ENCODE results near the gene RAD23B.
"Not testable (repeated sequence)": the region's sequence is repeated elsewhere in the genome, so short reads cannot be mapped to it uniquely, and the experiment has no call there.

Gene RAD23B

GRCh38 chr9:107284636-107285035 lies 1.6 kb downstream of the RAD23B start:
- no peak for FAIRE-seq
- no peak for DNase-seq (ENCODE audit: insufficient read length, low spot score)
- no peak for TF ChIP-seq POLR2A (IDR thresholded peaks at IDR 0.05; ENCODE audit: low read depth, low read length)
- no peak for TF ChIP-seq TAF1 (IDR thresholded peaks at IDR 0.05; ENCODE audit: low read depth, low read length)
- TF ChIP-seq POU2F2 (IDR thresholded peaks at IDR 0.05; ENCODE audit: low read depth, low read length) = no peak

- FAIRE-seq (no peak), DNase-seq (ENCODE audit: insufficient read length, low spot score) (no peak)
- TF ChIP-seq PAX5 (IDR thresholded peaks at IDR 0.05; ENCODE audit: insufficient read depth, low read length, severe bottlenecking) (no peak), POLR2A (IDR thresholded peaks at IDR 0.05; ENCODE audit: low read depth, low read length) (no peak), POLR2AphosphoS5 (IDR thresholded peaks at IDR 0.05; ENCODE audit: low read depth, low read length) (no peak), POU2F2 (IDR thresholded peaks at IDR 0.05; ENCODE audit: low read depth, low read length) (no peak), TAF1 (IDR thresholded peaks at IDR 0.05; ENCODE audit: low read depth, low read length) (no peak), SPI1 (IDR thresholded peaks at IDR 0.05; ENCODE audit: low read depth, low read length) (no peak)
Measured at GRCh38 chr9:107285286-107285685, 2.2 kb downstream of the RAD23B start.

DNA sequence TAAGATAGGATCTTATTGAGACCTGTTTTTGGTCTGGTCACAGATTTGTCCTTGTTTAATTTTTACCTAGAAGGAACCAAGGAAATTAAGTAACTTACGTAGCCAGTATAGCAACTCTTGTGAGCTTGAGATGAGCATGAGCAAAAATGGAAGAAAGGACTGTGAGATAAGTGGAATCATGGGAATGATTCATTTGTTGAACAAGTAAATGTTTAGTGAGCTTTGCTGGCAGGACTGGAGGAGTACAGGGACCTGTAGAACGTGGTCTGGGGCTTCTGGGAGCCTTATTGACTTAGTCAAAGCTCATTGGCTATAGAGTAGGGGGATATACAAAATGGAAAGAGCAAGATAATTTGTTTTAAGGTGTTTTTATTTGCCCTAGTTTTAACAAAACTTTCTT lies 3.0 kb downstream of the RAD23B start:
- DNase-seq (ENCODE audit: insufficient read length, low spot score) = no peak
- no peak for FAIRE-seq
- TF ChIP-seq SPI1 (IDR thresholded peaks at IDR 0.05; ENCODE audit: low read depth, low read length) = no peak
- TF ChIP-seq TAF1 (IDR thresholded peaks at IDR 0.05; ENCODE audit: low read depth, low read length) = no peak
- no peak for TF ChIP-seq POU2F2 (IDR thresholded peaks at IDR 0.05; ENCODE audit: low read depth, low read length)
- no peak for TF ChIP-seq POLR2AphosphoS5 (IDR thresholded peaks at IDR 0.05; ENCODE audit: low read depth, low read length)
- no peak for TF ChIP-seq POLR2A (IDR thresholded peaks at IDR 0.05; ENCODE audit: low read depth, low read length)
- no peak for TF ChIP-seq PAX5 (IDR thresholded peaks at IDR 0.05; ENCODE audit: insufficient read depth, low read length, severe bottlenecking)

DNA sequence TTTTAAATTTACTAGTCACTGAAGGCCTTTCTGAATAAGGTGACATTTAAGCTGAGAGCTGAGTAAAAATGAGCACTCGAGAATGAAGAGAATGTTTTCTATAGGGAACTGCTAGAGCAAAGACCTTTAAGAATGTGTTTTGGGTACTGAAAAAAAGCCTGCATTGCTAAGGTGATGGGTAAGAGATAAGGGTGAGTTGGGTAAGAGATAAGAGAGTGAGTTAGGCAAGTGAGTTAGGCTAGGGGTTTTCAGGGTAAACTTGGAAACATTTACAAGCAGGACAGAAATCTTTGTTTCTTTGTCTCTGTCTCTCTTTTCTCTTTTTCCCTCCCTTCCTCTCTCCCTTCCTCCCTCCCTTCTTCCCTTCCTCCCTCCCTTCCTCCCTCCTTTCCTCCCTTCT lies 5.6 kb downstream of the RAD23B start:
- DNase-seq (ENCODE audit: insufficient read length, low spot score) = no peak
- no peak for TF ChIP-seq PAX5 (IDR thresholded peaks at IDR 0.05; ENCODE audit: insufficient read depth, low read length, severe bottlenecking)
- no peak for FAIRE-seq

GRCh38 chr9:107290619-107291018 lies 7.5 kb downstream of the RAD23B start:
- FAIRE-seq (no peak), DNase-seq (ENCODE audit: insufficient read length, low spot score) (no peak)
- no peak for TF ChIP-seq SPI1 (IDR thresholded peaks at IDR 0.05; ENCODE audit: low read depth, low read length)
- no peak for TF ChIP-seq PAX5 (IDR thresholded peaks at IDR 0.05; ENCODE audit: insufficient read depth, low read length, severe bottlenecking)
- no peak for TF ChIP-seq POLR2AphosphoS5 (IDR thresholded peaks at IDR 0.05; ENCODE audit: low read depth, low read length)
- no peak for TF ChIP-seq POLR2A (IDR thresholded peaks at IDR 0.05; ENCODE audit: low read depth, low read length)
- TF ChIP-seq TAF1 (IDR thresholded peaks at IDR 0.05; ENCODE audit: low read depth, low read length) = no peak
- no peak for TF ChIP-seq POU2F2 (IDR thresholded peaks at IDR 0.05; ENCODE audit: low read depth, low read length)

DNA sequence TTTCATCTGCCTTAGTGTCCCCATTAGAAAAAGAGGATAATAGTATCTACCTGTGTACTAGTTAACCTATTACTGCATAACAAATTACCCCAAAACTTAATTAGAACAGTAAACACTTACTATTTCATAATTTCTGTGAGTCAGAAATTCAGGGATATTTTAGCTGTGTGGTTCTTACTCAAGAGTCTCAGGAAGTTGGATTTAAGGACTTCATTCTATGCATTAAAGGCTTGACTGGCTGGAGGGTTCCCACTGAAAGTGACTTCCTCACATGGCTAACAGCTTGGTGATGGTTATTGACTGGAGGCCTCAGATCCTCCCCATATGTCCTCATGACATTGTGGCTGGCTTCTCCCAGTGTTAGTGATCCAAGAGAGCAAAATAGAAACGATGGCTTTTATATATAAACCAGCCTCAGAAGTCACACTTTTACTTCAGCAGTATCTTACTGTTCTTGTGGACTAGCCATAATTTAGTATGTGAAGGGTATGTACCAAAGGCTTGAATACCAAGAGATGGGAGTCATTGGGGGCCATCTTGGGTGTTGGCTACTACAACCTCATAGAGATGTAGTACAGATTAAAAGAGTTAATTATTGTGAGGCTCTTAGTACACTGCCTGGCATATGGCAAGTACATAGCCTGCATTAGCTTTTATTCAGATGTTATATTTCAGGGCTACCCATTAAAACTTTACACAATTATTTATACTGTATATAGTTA lies 9.9 kb downstream of the RAD23B start:
- FAIRE-seq (no peak), DNase-seq (ENCODE audit: insufficient read length, low spot score) (no peak)
- TF ChIP-seq POLR2A (IDR thresholded peaks at IDR 0.05; ENCODE audit: low read depth, low read length) (no peak), SPI1 (IDR thresholded peaks at IDR 0.05; ENCODE audit: low read depth, low read length) (no peak), TAF1 (IDR thresholded peaks at IDR 0.05; ENCODE audit: low read depth, low read length) (no peak), POU2F2 (IDR thresholded peaks at IDR 0.05; ENCODE audit: low read depth, low read length) (no peak), PAX5 (IDR thresholded peaks at IDR 0.05; ENCODE audit: insufficient read depth, low read length, severe bottlenecking) (no peak), POLR2AphosphoS5 (IDR thresholded peaks at IDR 0.05; ENCODE audit: low read depth, low read length) (no peak)

GRCh38 chr9:107293543-107294085 lies 10.5 kb downstream of the RAD23B start:
- DNase-seq (ENCODE audit: insufficient read length, low spot score) (no peak), FAIRE-seq (no peak)
- TF ChIP-seq POLR2AphosphoS5 (IDR thresholded peaks at IDR 0.05; ENCODE audit: low read depth, low read length) = no peak
- TF ChIP-seq SPI1 (IDR thresholded peaks at IDR 0.05; ENCODE audit: low read depth, low read length) = no peak

DNA sequence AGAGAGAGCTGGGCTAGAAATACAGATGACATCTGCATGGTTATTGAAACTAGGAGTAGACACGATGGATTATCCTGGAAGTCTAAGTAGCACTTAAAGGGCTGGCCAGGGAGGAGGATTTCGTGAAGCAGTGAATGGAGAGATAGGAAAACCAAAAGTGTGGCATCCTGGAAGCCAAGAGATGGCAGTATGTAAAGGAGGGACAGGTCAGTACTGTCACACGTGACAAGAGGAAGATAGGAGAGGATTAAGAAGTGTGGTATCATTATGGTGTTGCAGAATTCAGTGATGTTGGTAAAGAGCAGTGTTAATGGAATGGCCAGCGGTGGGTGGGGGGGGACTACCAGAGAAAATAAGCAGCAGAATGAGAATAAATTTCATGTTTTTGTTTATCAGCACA lies 11.7 kb downstream of the RAD23B start:
- DNase-seq (ENCODE audit: insufficient read length, low spot score) (no peak), FAIRE-seq (no peak)
- TF ChIP-seq SPI1 (IDR thresholded peaks at IDR 0.05; ENCODE audit: low read depth, low read length) (no peak), TAF1 (IDR thresholded peaks at IDR 0.05; ENCODE audit: low read depth, low read length) (no peak), POU2F2 (IDR thresholded peaks at IDR 0.05; ENCODE audit: low read depth, low read length) (no peak), POLR2AphosphoS5 (IDR thresholded peaks at IDR 0.05; ENCODE audit: low read depth, low read length) (no peak), POLR2A (IDR thresholded peaks at IDR 0.05; ENCODE audit: low read depth, low read length) (no peak)

DNA sequence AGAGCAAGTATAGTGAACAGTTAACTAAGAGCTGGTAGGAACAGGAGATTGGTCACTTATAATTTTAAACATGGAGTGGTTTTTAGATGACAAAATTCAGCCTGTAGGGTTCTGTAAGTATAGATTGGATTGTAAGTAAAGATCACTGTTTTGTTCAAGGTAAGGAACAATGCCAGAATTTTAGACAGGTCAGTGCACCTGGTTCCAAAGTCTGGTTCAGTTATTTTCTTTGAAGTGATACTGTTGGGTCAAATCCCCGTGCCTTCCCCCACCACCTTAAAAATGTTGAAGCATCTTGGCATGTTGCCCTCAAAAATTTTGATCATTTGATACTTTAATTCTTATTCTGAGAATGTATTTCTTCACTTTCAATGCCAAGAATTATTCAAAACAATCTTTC lies 12.9 kb downstream of the RAD23B start:
- no peak for FAIRE-seq
- no peak for DNase-seq (ENCODE audit: insufficient read length, low spot score)
- TF ChIP-seq TAF1 (IDR thresholded peaks at IDR 0.05; ENCODE audit: low read depth, low read length) (no peak), POU2F2 (IDR thresholded peaks at IDR 0.05; ENCODE audit: low read depth, low read length) (no peak), POLR2A (IDR thresholded peaks at IDR 0.05; ENCODE audit: low read depth, low read length) (no peak), SPI1 (IDR thresholded peaks at IDR 0.05; ENCODE audit: low read depth, low read length) (no peak), PAX5 (IDR thresholded peaks at IDR 0.05; ENCODE audit: insufficient read depth, low read length, severe bottlenecking) (no peak), POLR2AphosphoS5 (IDR thresholded peaks at IDR 0.05; ENCODE audit: low read depth, low read length) (no peak)

DNA sequence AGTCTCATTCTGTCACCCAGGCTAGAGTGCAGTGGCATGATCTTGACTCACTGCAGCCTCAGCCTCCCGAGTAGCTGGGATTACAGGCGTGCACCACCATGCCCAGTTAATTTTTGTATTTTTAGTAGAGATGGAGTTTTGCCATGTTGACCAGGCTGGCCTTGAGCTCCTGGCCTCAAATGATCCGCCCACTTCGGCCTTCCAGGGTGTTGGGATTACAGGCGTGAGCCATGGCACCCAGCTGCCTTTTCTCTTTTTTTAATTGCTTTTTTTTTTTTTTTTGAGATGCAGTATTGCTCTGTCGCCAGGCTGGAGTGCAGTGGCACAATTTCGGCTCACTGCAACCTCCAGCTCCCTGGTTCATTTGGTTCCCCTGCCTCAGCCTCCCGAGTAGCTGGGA lies 13.5 kb downstream of the RAD23B start:
- FAIRE-seq; DNase-seq (ENCODE audit: insufficient read length, low spot score): not testable (repeated sequence)

GRCh38 chr9:107299437-107299836 lies 16.4 kb downstream of the RAD23B start:
- no peak for TF ChIP-seq POLR2A (IDR thresholded peaks at IDR 0.05; ENCODE audit: low read depth, low read length)
- no peak for TF ChIP-seq SPI1 (IDR thresholded peaks at IDR 0.05; ENCODE audit: low read depth, low read length)
- no peak for TF ChIP-seq TAF1 (IDR thresholded peaks at IDR 0.05; ENCODE audit: low read depth, low read length)
- no peak for TF ChIP-seq POLR2AphosphoS5 (IDR thresholded peaks at IDR 0.05; ENCODE audit: low read depth, low read length)
- no peak for TF ChIP-seq PAX5 (IDR thresholded peaks at IDR 0.05; ENCODE audit: insufficient read depth, low read length, severe bottlenecking)
- no peak for TF ChIP-seq POU2F2 (IDR thresholded peaks at IDR 0.05; ENCODE audit: low read depth, low read length)
- DNase-seq (ENCODE audit: insufficient read length, low spot score) = no peak
- FAIRE-seq = no peak

Data from GM12891 (cell line).